ENCODE results near the gene FLT4. TPM values are rescaled to one million over a fixed set of nuclear protein-coding genes. Genes with fewer than 3 reads are reported as not detected.

Gene FLT4
- total RNA-seq, 1 donor from 2014 or later: not detected

GRCh38 chr5:180626661-180627385, 22.6 kb downstream of the FLT4 start:
- intact Hi-C loops (cut with micrococcal nuclease): no loop called here
- ATAC-seq (ENCODE audit: low read depth) (no peak), DNase-seq (no peak)
- Mint-ChIP-seq H3K4me3 (no peak overlapping the region), H3K36me3 (ENCODE audit: low read depth) (no peaks in the 10 kb centered on the region), H3K27ac (no peak overlapping the region), H3K9me3 (no peaks in the 10 kb centered on the region), H3K27me3 (no peaks in the 10 kb centered on the region), H3K4me1 (no peaks in the 10 kb centered on the region)
- TF ChIP-seq CTCF (IDR thresholded peaks at IDR 0.05): no peak
- CTCF ChIA-PET: no interaction called here
- POLR2A ChIA-PET: no interaction called here

GRCh38 chr5:180625791-180626660, 23.4 kb downstream of the FLT4 start:
- no peaks in the 10 kb centered on the region for H3K36me3 Mint-ChIP-seq (ENCODE audit: low read depth)
- CTCF ChIA-PET: no interaction called here
- no peak overlapping the region for H3K4me3 Mint-ChIP-seq
- H3K27me3 Mint-ChIP-seq: no peaks in the 10 kb centered on the region
- no peak overlapping the region for H3K27ac Mint-ChIP-seq
- TF ChIP-seq CTCF (IDR thresholded peaks at IDR 0.05): no peak
- H3K4me1 Mint-ChIP-seq: no peaks in the 10 kb centered on the region
- DNase-seq (no peak), ATAC-seq (ENCODE audit: low read depth) (no peak)
- no peaks in the 10 kb centered on the region for H3K9me3 Mint-ChIP-seq
- intact Hi-C loops (cut with micrococcal nuclease): no loop called here
- POLR2A ChIA-PET: no interaction called here

GRCh38 chr5:180625125-180625790, 24.1 kb downstream of the FLT4 start:
- intact Hi-C loops (cut with micrococcal nuclease): no loop called here
- TF ChIP-seq CTCF (IDR thresholded peaks at IDR 0.05): no peak
- ChIA-PET CTCF (no interaction called here), POLR2A (no interaction called here)
- no peak for ATAC-seq (ENCODE audit: low read depth)
- Mint-ChIP-seq H3K4me1 (no peaks in the 10 kb centered on the region), H3K27me3 (no peaks in the 10 kb centered on the region), H3K4me3 (no peak overlapping the region), H3K36me3 (ENCODE audit: low read depth) (no peaks in the 10 kb centered on the region), H3K9me3 (no peaks in the 10 kb centered on the region), H3K27ac (no peak overlapping the region)
- DNase-seq: no peak

GRCh38 chr5:180624587-180624986, 24.8 kb downstream of the FLT4 start:
- DNase-seq (no peak), ATAC-seq (ENCODE audit: low read depth) (no peak)
- no peaks in the 10 kb centered on the region for H3K4me1 Mint-ChIP-seq
- H3K27me3 Mint-ChIP-seq: peaks cover 1% of the 10 kb centered on the region
- no peaks in the 10 kb centered on the region for H3K9me3 Mint-ChIP-seq
- ChIA-PET CTCF (no interaction called here), POLR2A (no interaction called here)
- TF ChIP-seq CTCF (IDR thresholded peaks at IDR 0.05): no peak
- intact Hi-C loops (cut with micrococcal nuclease): no loop called here
- H3K36me3 Mint-ChIP-seq (ENCODE audit: low read depth): no peaks in the 10 kb centered on the region
- H3K4me3 Mint-ChIP-seq: no peak overlapping the region
- no peak overlapping the region for H3K27ac Mint-ChIP-seq

- Mint-ChIP-seq H3K4me3 (no peak overlapping the region), H3K36me3 (ENCODE audit: low read depth) (no peaks in the 10 kb centered on the region), H3K9me3 (no peaks in the 10 kb centered on the region), H3K4me1 (no peaks in the 10 kb centered on the region), H3K27me3 (peaks cover 3% of the 10 kb centered on the region), H3K27ac (no peak overlapping the region)
- POLR2A ChIA-PET: no interaction called here
- CTCF ChIA-PET: no interaction called here
- intact Hi-C loops (cut with micrococcal nuclease): no loop called here
- ATAC-seq (ENCODE audit: low read depth): no peak
- TF ChIP-seq CTCF (IDR thresholded peaks at IDR 0.05): no peak
- DNase-seq: no peak
These were observed 25.6 kb downstream of the FLT4 start for GRCh38 chr5:180623844-180624243.
